ENCODE results near the gene GINS2. TPM values are rescaled to one million over a fixed set of nuclear protein-coding genes. Genes with fewer than 3 reads are reported as not detected.
A peak's percentile ranks its signal among the peaks of the same experiment; 100 is the strongest.

The GINS2 gene
- total RNA-seq, 1 experiment from 2014 or later, result 12.0 TPM

DNA sequence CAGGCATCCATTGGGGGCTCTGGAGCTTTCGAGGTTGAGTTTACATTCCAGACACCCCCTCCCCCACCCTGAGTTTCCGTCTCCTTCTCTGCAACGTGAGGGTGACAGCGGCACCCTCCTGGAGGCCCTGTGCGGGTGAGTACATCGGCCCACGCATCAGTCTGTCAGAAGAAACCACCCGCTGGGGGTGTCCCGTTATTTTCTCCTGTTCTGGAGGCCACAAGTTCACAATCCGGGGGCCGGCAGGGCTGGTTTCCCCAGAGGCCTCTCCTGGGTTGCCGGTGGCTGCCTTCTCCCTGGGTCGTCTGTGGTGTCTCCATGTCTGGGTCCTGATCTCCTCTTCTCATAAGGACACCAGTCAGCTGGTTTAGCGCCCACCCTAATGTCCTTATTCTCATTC, 39.9 kb downstream of the GINS2 start:
- DNase-seq (ENCODE audit: low read depth, low spot score), result no peak
- Histone ChIP-seq H3K4me3 (ENCODE audit: low read depth in 2 of 2, low read length in 2 of 2) (no peak overlapping the region), H3K9me3 (ENCODE audit: control insufficient read depth, insufficient read depth, low read depth, low read length) (no peaks in the 10 kb centered on the region), H3K27ac (ENCODE audit: low read length) (peak overlapping the region; percentile 59; the same call in 1 of the 2 replicates), H3K36me3 (ENCODE audit: control insufficient read depth, insufficient read depth, low read length) (peaks cover 3% of the 10 kb centered on the region; the same call in 1 of the 2 replicates), H3K27me3 (ENCODE audit: control insufficient read depth, insufficient read depth, low read length) (no peaks in the 10 kb centered on the region), H3K4me1 (ENCODE audit: control insufficient read depth, insufficient read depth, low read length) (peaks cover 62% of the 10 kb centered on the region)
- intact Hi-C loops (cut with micrococcal nuclease; ENCODE audit: unreplicated experiment), result no loop called here
- ATAC-seq, result no peak
- TF ChIP-seq, protein P1, sequence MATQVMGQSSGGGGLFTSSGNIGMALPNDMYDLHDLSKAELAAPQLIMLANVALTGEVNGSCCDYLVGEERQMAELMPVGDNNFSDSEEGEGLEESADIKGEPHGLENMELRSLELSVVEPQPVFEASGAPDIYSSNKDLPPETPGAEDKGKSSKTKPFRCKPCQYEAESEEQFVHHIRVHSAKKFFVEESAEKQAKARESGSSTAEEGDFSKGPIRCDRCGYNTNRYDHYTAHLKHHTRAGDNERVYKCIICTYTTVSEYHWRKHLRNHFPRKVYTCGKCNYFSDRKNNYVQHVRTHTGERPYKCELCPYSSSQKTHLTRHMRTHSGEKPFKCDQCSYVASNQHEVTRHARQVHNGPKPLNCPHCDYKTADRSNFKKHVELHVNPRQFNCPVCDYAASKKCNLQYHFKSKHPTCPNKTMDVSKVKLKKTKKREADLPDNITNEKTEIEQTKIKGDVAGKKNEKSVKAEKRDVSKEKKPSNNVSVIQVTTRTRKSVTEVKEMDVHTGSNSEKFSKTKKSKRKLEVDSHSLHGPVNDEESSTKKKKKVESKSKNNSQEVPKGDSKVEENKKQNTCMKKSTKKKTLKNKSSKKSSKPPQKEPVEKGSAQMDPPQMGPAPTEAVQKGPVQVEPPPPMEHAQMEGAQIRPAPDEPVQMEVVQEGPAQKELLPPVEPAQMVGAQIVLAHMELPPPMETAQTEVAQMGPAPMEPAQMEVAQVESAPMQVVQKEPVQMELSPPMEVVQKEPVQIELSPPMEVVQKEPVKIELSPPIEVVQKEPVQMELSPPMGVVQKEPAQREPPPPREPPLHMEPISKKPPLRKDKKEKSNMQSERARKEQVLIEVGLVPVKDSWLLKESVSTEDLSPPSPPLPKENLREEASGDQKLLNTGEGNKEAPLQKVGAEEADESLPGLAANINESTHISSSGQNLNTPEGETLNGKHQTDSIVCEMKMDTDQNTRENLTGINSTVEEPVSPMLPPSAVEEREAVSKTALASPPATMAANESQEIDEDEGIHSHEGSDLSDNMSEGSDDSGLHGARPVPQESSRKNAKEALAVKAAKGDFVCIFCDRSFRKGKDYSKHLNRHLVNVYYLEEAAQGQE (IDR thresholded peaks at IDR 0.05; ENCODE audit: insufficient read depth in 1 of 2, low read depth in 2 of 2, low read length in 1 of 2), result no peak
- TF ChIP-seq POLR2AphosphoS5 (IDR thresholded peaks at IDR 0.05; ENCODE audit: low read depth, low read length), result no peak
- TF ChIP-seq, protein P2, sequence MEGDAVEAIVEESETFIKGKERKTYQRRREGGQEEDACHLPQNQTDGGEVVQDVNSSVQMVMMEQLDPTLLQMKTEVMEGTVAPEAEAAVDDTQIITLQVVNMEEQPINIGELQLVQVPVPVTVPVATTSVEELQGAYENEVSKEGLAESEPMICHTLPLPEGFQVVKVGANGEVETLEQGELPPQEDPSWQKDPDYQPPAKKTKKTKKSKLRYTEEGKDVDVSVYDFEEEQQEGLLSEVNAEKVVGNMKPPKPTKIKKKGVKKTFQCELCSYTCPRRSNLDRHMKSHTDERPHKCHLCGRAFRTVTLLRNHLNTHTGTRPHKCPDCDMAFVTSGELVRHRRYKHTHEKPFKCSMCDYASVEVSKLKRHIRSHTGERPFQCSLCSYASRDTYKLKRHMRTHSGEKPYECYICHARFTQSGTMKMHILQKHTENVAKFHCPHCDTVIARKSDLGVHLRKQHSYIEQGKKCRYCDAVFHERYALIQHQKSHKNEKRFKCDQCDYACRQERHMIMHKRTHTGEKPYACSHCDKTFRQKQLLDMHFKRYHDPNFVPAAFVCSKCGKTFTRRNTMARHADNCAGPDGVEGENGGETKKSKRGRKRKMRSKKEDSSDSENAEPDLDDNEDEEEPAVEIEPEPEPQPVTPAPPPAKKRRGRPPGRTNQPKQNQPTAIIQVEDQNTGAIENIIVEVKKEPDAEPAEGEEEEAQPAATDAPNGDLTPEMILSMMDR (IDR thresholded peaks at IDR 0.05), result no peak
- no peak for TF ChIP-seq SIN3A (IDR thresholded peaks at IDR 0.05; ENCODE audit: borderline replicate concordance, insufficient read depth, low read depth, low read length)
- no peak for TF ChIP-seq TCF7L2 (IDR thresholded peaks at IDR 0.05; ENCODE audit: low read depth, low read length)
- POLR2A ChIA-PET, result no interaction called here
- BruUV-seq (replicated peaks), result no TSS peak
- CTCF ChIA-PET, result no interaction called here
- in situ Hi-C loops (cut with HindIII; ENCODE audit: low pct_unique_long_range_greater_than_20kb, low sequenced_read_pairs), result no loop called here

DNA sequence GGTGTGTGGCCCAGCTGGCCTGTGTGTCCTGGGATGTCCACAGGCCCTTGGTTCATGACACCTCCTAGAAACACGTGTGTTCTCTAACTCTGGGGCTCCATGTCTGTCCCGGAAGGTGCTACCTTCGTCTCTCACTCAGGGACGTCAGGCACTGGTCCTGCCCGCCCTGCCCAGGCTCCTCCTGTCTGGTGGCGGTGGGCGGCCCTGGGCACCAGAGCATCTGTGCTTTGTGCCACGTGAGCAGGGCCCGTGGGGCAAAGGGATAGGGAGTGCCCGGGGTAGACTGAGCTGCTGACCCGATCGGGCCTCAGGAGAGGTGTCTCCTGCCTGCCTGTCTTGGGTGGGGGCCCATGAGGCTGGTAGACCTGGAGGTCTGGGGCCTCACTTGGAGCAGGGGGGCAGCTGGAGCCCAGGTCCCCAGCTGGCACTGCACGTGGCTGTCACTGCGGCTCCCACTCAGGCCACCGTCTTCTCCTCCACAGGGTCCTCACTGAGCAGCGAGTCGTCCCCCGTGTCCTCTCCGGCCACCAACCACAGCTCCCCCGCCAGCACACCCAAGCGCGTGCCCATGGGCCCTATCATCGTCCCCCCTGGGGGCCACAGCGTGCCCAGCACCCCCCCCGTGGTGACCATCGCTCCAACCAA, 40.6 kb downstream of the GINS2 start:
- DNase-seq (ENCODE audit: low read depth, low spot score) (no peak), ATAC-seq (no peak)
- ChIA-PET POLR2A (no interaction called here), CTCF (no interaction called here)
- Histone ChIP-seq H3K27ac (ENCODE audit: low read length) (no peak overlapping the region; the same call in 1 of the 2 replicates), H3K4me3 (ENCODE audit: low read depth in 2 of 2, low read length in 2 of 2) (no peak overlapping the region), H3K9me3 (ENCODE audit: control insufficient read depth, insufficient read depth, low read depth, low read length) (no peaks in the 10 kb centered on the region), H3K36me3 (ENCODE audit: control insufficient read depth, insufficient read depth, low read length) (no peaks in the 10 kb centered on the region), H3K4me1 (ENCODE audit: control insufficient read depth, insufficient read depth, low read length) (peaks cover 61% of the 10 kb centered on the region), H3K27me3 (ENCODE audit: control insufficient read depth, insufficient read depth, low read length) (no peaks in the 10 kb centered on the region)
- in situ Hi-C loops (cut with HindIII; ENCODE audit: low pct_unique_long_range_greater_than_20kb, low sequenced_read_pairs), result no loop called here
- TF ChIP-seq POLR2AphosphoS5 (IDR thresholded peaks at IDR 0.05; ENCODE audit: low read depth, low read length), result 0 out of 2 replicates have a peak, but pooled peaks have one; percentile 17
- no peak for TF ChIP-seq SIN3A (IDR thresholded peaks at IDR 0.05; ENCODE audit: borderline replicate concordance, insufficient read depth, low read depth, low read length)
- BruUV-seq (replicated peaks), result no TSS peak
- intact Hi-C loops (cut with micrococcal nuclease; ENCODE audit: unreplicated experiment), result no loop called here

DNA sequence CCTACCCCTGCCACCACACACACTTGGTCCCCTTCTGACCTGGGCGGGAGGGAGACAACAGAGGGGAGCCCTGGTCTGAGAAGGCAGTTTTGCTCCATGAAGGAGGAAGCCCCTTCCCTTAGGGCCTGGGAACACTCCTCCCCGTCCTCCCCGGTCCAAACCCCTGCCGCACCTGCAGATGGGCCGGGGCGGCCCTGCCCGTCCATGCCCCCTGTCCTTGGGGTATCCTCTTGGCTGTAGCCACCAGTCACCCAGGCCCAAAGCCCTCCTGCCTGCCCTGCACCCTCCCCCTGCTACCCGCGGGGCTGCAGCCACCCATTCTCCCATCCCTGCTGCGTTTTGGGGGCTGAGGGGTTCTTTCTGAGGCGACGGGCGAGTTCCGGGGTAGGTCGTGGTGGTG, 41.8 kb downstream of the GINS2 start:
- in situ Hi-C loops (cut with HindIII; ENCODE audit: low pct_unique_long_range_greater_than_20kb, low sequenced_read_pairs), result no loop called here
- ChIA-PET POLR2A (no interaction called here), CTCF (no interaction called here)
- H3K27me3 ChIP-seq (ENCODE audit: control insufficient read depth, insufficient read depth, low read length), result no peaks in the 10 kb centered on the region
- H3K4me3 ChIP-seq (ENCODE audit: low read depth in 2 of 2, low read length in 2 of 2), result no peak overlapping the region
- no peak overlapping the region for H3K27ac ChIP-seq (ENCODE audit: low read length)
- no peaks in the 10 kb centered on the region for H3K36me3 ChIP-seq (ENCODE audit: control insufficient read depth, insufficient read depth, low read length)
- TF ChIP-seq TCF7L2 (IDR thresholded peaks at IDR 0.05; ENCODE audit: low read depth, low read length) (no peak), POLR2AphosphoS5 (IDR thresholded peaks at IDR 0.05; ENCODE audit: low read depth, low read length) (no peak), SIN3A (IDR thresholded peaks at IDR 0.05; ENCODE audit: borderline replicate concordance, insufficient read depth, low read depth, low read length) (no peak)
- TF ChIP-seq, protein P1 (IDR thresholded peaks at IDR 0.05; ENCODE audit: insufficient read depth in 1 of 2, low read depth in 2 of 2, low read length in 1 of 2), result no peak
- TF ChIP-seq, protein P2 (IDR thresholded peaks at IDR 0.05), result no peak
- no peaks in the 10 kb centered on the region for H3K9me3 ChIP-seq (ENCODE audit: control insufficient read depth, insufficient read depth, low read depth, low read length)
- intact Hi-C loops (cut with micrococcal nuclease; ENCODE audit: unreplicated experiment), result no loop called here
- no peak for ATAC-seq
- peaks cover 53% of the 10 kb centered on the region for H3K4me1 ChIP-seq (ENCODE audit: control insufficient read depth, insufficient read depth, low read length)
- no peak for DNase-seq (ENCODE audit: low read depth, low spot score)
- BruUV-seq (replicated peaks), result no TSS peak
